MCF 10A (cell line): ENCODE measurements around the gene STK33. TPM values are rescaled to one million over a fixed set of nuclear protein-coding genes. Genes with fewer than 3 reads are reported as not detected.

ENCODE experiments used
- BruUV-seq: library from RNA; stranded (reverse); fragments of 400-500 nt; replicated peaks from 2 replicates; lab custom pipeline; 2021; lab: Mats Ljungman, UMichigan
- CTCF ChIA-PET: fragments of 300-600 bp; sonication (Branson Sonifier 250); formaldehyde crosslinking; extraction: SDS; loops from one replicate; lab custom pipeline; 2021; ENCODE audit warnings: antibody characterized with exemption, inconsistent platforms; lab: Yijun Ruan, JAX
- POLR2A ChIA-PET: fragments of 300-600, 350-650 bp; sonication (Branson Sonifier 250); formaldehyde crosslinking; extraction: SDS; loops from one replicate; lab custom pipeline; 2020; ENCODE audit warnings: antibody characterized with exemption, inconsistent platforms; lab: Yijun Ruan, JAX
- DNase-seq: peaks from one replicate; pipeline ENCODE4 v3.0.0-alpha.2; 2018; ENCODE audit not compliant: unreplicated experiment
- H3K27ac Mint-ChIP-seq: one replicate; pipeline ENCODE4 v1.8.0; 2022; ENCODE audit warnings: mild to moderate bottlenecking, low read depth, mixed read lengths; ENCODE audit not compliant: unreplicated experiment
- H3K27me3 Mint-ChIP-seq: one replicate; pipeline ENCODE4 v1.8.0; 2022; ENCODE audit warnings: mixed read lengths; ENCODE audit not compliant: insufficient read depth, unreplicated experiment
- H3K36me3 Mint-ChIP-seq: one replicate; pipeline ENCODE4 v1.8.0; 2022; ENCODE audit warnings: mild to moderate bottlenecking, moderate library complexity, mixed read lengths; ENCODE audit not compliant: insufficient read depth, unreplicated experiment
- H3K4me1 Mint-ChIP-seq: one replicate; pipeline ENCODE4 v1.8.0; 2022; ENCODE audit warnings: mixed read lengths; ENCODE audit not compliant: insufficient read depth, unreplicated experiment
- H3K4me3 Mint-ChIP-seq: one replicate; pipeline ENCODE4 v1.8.0; 2022; ENCODE audit warnings: mild to moderate bottlenecking, moderate library complexity, mixed read lengths; ENCODE audit not compliant: unreplicated experiment
- H3K9me3 Mint-ChIP-seq: one replicate; pipeline ENCODE4 v1.8.0; 2022; ENCODE audit warnings: mixed read lengths; ENCODE audit not compliant: unreplicated experiment
- CTCF ChIP-seq: fragments of 200-600 bp; IDR thresholded peaks from one replicate; pipeline ENCODE4 v1.8.0; 2022; ENCODE audit warnings: antibody characterized with exemption, mild to moderate bottlenecking; ENCODE audit not compliant: unreplicated experiment
- intact Hi-C: fragments of 100-400 bp; cut with micrococcal nuclease; formaldehyde crosslinking; loops from 2 replicates; pipeline ENCODE4 v1.14.1; 2022
- total RNA-seq: library from RNA; stranded (reverse); gene quantifications from 2 replicates; pipeline ENCODE4 v1.2.3, GENCODE V29; 2022

The STK33 gene
- total RNA-seq, 1 experiment from 2014 or later: 0.58 TPM

- intact Hi-C loops: no loop called here
- no peaks in the 10 kb centered on the region for H3K36me3 Mint-ChIP-seq
- no peak for DNase-seq
- no peak for TF ChIP-seq CTCF
- no peak overlapping the region for H3K4me3 Mint-ChIP-seq
- CTCF ChIA-PET: interaction anchor here (1.1 kb wide), 1 partner anchor 94 kb away, joined by 6 read pairs; the partner anchor contains the start of gene LMO1
- H3K27me3 Mint-ChIP-seq: peaks cover 28% of the 10 kb centered on the region
- POLR2A ChIA-PET: no interaction called here
- no TSS peak for BruUV-seq
- H3K27ac Mint-ChIP-seq: no peak overlapping the region
- no peaks in the 10 kb centered on the region for H3K9me3 Mint-ChIP-seq
- no peaks in the 10 kb centered on the region for H3K4me1 Mint-ChIP-seq
Observed at GRCh38 chr11:8357505-8357888, 236.5 kb downstream of the STK33 start.

- intact Hi-C loops: no loop called here
- peaks cover 26% of the 10 kb centered on the region for H3K27me3 Mint-ChIP-seq
Observed at GRCh38 chr11:8356721-8357504, 237.1 kb downstream of the STK33 start.

GRCh38 chr11:8356216-8356615 lies 237.8 kb downstream of the STK33 start:
- DNase-seq: no peak
- TF ChIP-seq CTCF: no peak
- peaks cover 26% of the 10 kb centered on the region for H3K27me3 Mint-ChIP-seq
- intact Hi-C loops: no loop called here
- H3K36me3 Mint-ChIP-seq: no peaks in the 10 kb centered on the region
- no peak overlapping the region for H3K4me3 Mint-ChIP-seq
- ChIA-PET POLR2A (no interaction called here), CTCF (interaction anchor here (0.7 to 2.0 kb wide), 2 partner anchors 22 to 186 kb away, joined by 4 to 8 read pairs; no protein-coding TSS in a partner anchor)
- H3K9me3 Mint-ChIP-seq: no peaks in the 10 kb centered on the region
- no peak overlapping the region for H3K27ac Mint-ChIP-seq
- no peaks in the 10 kb centered on the region for H3K4me1 Mint-ChIP-seq
- no TSS peak for BruUV-seq

More at GRCh38 chr11:8356721-8357504, 237.1 kb downstream of the STK33 start:
- Mint-ChIP-seq H3K27ac (no peak overlapping the region), H3K36me3 (no peaks in the 10 kb centered on the region), H3K4me1 (no peaks in the 10 kb centered on the region), H3K4me3 (no peak overlapping the region), H3K9me3 (no peaks in the 10 kb centered on the region)
- no peak for TF ChIP-seq CTCF
- BruUV-seq: no TSS peak
- POLR2A ChIA-PET: interaction anchor here (0.6 kb wide), 1 partner anchor 110 kb away, joined by 3 read pairs; no protein-coding TSS in a partner anchor
- no peak for DNase-seq
- CTCF ChIA-PET: interaction anchor here (1.1 kb wide), 1 partner anchor 93 kb away, joined by 6 read pairs; the partner anchor contains the start of gene LMO1

DNA sequence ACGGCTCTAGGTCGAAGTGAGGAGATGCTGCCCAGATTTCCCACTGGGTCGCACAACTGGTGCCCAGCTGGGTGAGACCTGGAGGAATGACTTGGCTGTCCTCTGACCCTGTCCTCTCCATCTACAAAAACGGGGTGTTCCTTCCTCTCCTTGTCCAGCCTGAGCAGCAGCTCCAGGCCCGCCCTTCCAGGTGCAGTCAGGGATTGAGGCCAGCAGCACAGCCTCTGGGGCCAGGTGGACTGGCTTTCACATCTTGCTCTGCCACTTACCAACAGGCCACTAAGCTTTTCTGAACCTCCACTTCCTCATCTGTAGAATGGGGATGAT lies 238.6 kb downstream of the STK33 start:
- H3K9me3 Mint-ChIP-seq: no peaks in the 10 kb centered on the region
- no TSS peak for BruUV-seq
- no peak for TF ChIP-seq CTCF
- H3K4me1 Mint-ChIP-seq: no peaks in the 10 kb centered on the region
- intact Hi-C loops: no loop called here
- H3K4me3 Mint-ChIP-seq: no peak overlapping the region
- DNase-seq: no peak
- H3K27ac Mint-ChIP-seq: no peak overlapping the region
- CTCF ChIA-PET: interaction anchor here (0.7 to 2.0 kb wide), 5 partner anchors 21 to 92 kb away, joined by 3 to 8 read pairs (median 4); partner anchors contain the start of gene LMO1
- POLR2A ChIA-PET: interaction anchor here (0.6 kb wide), 1 partner anchor 82 kb away, joined by 3 read pairs; no protein-coding TSS in a partner anchor
- no peaks in the 10 kb centered on the region for H3K36me3 Mint-ChIP-seq
- peaks cover 28% of the 10 kb centered on the region for H3K27me3 Mint-ChIP-seq
